ENCODE data around the gene EPO.
A peak's percentile ranks its signal among the peaks of the same experiment; 100 is the strongest.
"Not testable (repeated sequence)": the region's sequence is repeated elsewhere in the genome, so short reads cannot be mapped to it uniquely, and the experiment has no call there.

EPO gene

GRCh38 chr7:100705753-100706671, 14.3 kb upstream of the EPO start, which contains the start of gene POP7:
Gene POP7, plus strand, starts transcription at chr7:100706121. Its CDS starts 710 bp downstream, at chr7:100706831.
- DNase-seq: peak; percentile 95

GRCh38 chr7:100706672-100707311, 13.5 kb upstream of the EPO start:
- no peak for DNase-seq

GRCh38 chr7:100708395-100708794, 11.9 kb upstream of the EPO start:
- no peak for DNase-seq

GRCh38 chr7:100710452-100710851, 9.8 kb upstream of the EPO start:
- DNase-seq: no peak

GRCh38 chr7:100711369-100711768, 8.9 kb upstream of the EPO start:
- DNase-seq: no peak

GRCh38 chr7:100714725-100715124, 5.5 kb upstream of the EPO start:
- no peak for DNase-seq

- not testable (repeated sequence) for DNase-seq
These were observed 3.2 kb upstream of the EPO start for GRCh38 chr7:100717073-100717472.

GRCh38 chr7:100719523-100720278, 567 bp upstream of the EPO start:
- no peak for DNase-seq

- DNase-seq: no peak
These were observed 620 bp downstream of the EPO start for GRCh38 chr7:100720671-100721504.

GRCh38 chr7:100721505-100721812, 1.2 kb downstream of the EPO start:
- DNase-seq: no peak

- DNase-seq: no peak
These were observed 2.4 kb downstream of the EPO start for GRCh38 chr7:100722480-100723212.

- DNase-seq: no peak
These were observed 3.5 kb downstream of the EPO start for GRCh38 chr7:100723732-100724275.

- DNase-seq: not testable (repeated sequence)
These were observed 4.1 kb downstream of the EPO start for GRCh38 chr7:100724364-100724763.

- no peak for DNase-seq
These were observed 6.9 kb downstream of the EPO start for GRCh38 chr7:100726996-100727761.

- DNase-seq: no peak
These were observed 7.9 kb downstream of the EPO start for GRCh38 chr7:100728196-100728595.

GRCh38 chr7:100730136-100730800, 10.0 kb downstream of the EPO start:
- no peak for DNase-seq

GRCh38 chr7:100731937-100732636, 11.8 kb downstream of the EPO start:
- no peak for DNase-seq

GRCh38 chr7:100735730-100736129, 15.5 kb downstream of the EPO start:
- DNase-seq: no peak

- DNase-seq: no peak
These were observed 16.4 kb downstream of the EPO start for GRCh38 chr7:100736671-100737070.

GRCh38 chr7:100739934-100740333, 19.7 kb downstream of the EPO start:
- no peak for DNase-seq

All from DMS79 treated with DMSO at 0.1 percent for 48 hours (cell line).